C4-2B (cell line): Measurements from ENCODE around the gene RPS8.

ENCODE experiments used
- H3K27ac ChIP-seq: fragments of 450-650 bp; 2 replicates; pipeline ENCODE4 v1.5.1; 2017
- ZFX ChIP-seq: fragments of 450-650 bp; IDR thresholded peaks from 2 replicates; pipeline ENCODE4 v1.6.1; 2017
- TF ChIP-seq, protein P1 (sequence below): fragments of 450-650 bp; conservative IDR thresholded peaks from 2 replicates; pipeline ENCODE4 v1.5.1; 2017; ENCODE audit warnings: mild to moderate bottlenecking

RPS8 gene

DNA sequence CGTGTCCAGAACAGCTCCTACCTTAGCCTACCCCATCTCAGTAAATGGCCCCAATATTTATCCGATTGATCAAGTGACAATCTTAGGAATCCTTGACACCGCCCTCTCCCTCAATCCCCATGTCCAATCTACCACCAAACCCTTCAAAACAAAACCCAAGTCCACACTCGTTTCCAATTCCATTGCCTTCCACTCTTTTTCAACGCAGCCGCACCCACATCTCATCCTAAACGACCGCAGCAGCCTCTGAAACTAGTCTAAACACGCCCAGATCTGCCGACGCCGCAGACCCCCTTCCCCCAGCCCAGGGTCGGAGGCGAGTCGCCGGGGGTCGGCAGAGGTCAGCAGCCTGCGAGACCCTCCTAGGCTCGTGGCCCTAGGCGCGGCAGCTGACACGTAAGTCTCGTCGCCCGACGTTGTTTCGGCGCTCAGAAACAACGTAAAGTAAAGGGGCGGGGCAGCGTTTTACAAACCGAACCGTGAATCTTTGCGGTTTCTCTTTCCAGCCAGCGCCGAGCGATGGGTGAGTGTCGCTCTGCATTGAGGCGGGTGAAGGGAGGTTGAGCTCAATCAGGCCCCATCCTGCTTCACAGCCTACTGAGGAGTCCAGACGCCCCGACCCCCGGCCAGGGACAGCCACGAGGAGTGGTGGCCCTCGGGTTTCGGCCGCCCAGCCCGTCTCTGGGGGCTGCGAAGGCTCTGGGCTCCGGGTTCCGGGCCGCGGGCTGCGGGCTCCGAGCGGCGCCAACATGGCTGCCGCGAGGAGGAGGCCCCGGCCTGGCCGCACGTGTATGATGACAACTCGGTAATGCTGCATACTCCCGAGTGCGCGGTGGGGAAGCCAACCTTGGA is at the start of gene RPS8:
Gene RPS8, plus strand, starts transcription at position 463 of the 852 bp plus-strand sequence. Its CDS starts 57 bp downstream, at position 520.
- peak; percentile 90; the same call in 1 of the 2 replicates for TF ChIP-seq ZFX
- TF ChIP-seq, protein P1, sequence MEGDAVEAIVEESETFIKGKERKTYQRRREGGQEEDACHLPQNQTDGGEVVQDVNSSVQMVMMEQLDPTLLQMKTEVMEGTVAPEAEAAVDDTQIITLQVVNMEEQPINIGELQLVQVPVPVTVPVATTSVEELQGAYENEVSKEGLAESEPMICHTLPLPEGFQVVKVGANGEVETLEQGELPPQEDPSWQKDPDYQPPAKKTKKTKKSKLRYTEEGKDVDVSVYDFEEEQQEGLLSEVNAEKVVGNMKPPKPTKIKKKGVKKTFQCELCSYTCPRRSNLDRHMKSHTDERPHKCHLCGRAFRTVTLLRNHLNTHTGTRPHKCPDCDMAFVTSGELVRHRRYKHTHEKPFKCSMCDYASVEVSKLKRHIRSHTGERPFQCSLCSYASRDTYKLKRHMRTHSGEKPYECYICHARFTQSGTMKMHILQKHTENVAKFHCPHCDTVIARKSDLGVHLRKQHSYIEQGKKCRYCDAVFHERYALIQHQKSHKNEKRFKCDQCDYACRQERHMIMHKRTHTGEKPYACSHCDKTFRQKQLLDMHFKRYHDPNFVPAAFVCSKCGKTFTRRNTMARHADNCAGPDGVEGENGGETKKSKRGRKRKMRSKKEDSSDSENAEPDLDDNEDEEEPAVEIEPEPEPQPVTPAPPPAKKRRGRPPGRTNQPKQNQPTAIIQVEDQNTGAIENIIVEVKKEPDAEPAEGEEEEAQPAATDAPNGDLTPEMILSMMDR = no peak
- H3K27ac ChIP-seq = peak within 1 kb of the TSS; percentile 94

DNA sequence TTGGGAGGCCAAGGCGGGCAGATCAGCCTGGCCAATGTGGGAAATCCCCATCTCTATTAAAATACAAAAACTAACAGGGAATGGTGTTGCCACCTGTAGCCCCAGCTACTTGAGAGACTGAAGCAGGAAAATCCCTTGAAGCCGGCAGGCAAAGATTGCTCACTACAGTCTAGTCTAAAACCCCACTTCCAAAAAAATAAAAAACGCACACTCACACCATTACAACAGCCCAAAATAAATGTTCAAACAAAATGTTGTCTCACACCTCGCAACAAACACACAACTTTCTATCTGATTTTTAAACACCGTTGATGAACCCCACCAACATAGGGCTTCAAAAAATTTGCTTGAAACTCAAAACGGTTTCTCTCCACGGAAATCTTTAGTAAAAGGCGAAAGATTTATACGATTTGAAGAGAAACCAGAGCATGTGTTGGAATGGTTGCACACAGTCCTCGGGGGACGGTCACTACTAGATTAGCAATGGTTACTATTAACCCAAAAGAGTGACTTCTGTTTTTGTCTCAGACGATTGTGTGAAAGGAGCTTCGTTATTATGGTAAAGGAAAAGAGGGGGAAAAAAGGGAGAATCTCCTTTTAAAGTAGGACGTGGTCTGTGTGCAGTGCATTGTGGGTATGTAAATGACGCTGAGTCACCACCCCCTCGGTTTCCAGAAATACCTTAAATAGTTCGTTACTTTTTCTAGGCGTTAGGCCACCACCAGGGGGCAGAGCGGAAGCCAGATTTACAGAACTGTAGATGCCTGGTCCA is 44.4 kb upstream of the RPS8 start, which contains the start of gene RNU5D-1:
Gene RNU5D-1, minus strand, starts transcription at position 430 of the 772 bp plus-strand sequence.
- TF ChIP-seq, protein P1 = peak; percentile 97
- no peak for TF ChIP-seq ZFX
- H3K27ac ChIP-seq = peak within 1 kb of the TSS; percentile 64

DNA sequence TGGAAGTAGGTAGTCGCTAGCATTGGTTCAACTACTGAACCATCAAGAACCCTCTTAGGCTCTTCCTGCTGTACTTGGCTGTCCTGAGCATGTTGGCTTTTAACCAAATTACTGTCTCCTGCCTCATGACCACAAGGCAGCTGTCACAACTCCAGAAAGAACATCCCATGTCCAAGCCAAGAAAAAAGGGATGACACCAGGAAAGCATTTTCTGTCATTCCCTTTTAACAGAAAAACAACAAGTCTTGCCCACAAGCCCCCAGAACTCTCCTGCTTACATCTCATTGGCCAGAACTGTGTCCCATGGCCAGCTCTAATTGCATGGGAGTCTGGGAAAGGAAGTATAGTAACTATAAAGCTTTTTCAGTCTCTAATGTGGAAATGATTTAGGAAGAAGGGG is 42.0 kb upstream of the RPS8 start:
- no peak overlapping the region for H3K27ac ChIP-seq
- TF ChIP-seq, protein P1 = no peak
- TF ChIP-seq ZFX = no peak

DNA sequence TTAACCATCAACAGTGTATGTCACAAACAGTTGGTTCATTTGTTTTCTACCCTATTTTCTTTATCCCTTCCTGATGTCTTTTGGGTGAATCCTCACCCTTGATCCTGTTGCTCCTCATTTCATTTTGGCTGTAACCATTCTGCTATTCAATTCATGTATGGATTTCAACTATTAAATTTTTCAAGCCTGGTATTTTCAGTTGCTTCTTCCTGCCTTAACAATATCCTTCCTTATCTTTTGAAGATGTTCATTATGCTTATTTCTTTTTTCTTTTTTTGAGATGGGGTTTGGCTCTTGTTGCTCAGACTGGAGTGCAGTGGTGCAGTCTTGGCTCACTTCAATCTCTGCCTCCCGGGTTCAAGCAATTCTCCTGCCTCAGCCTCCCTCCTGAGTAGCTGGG is 41.6 kb upstream of the RPS8 start:
- H3K27ac ChIP-seq = no peak overlapping the region
- TF ChIP-seq ZFX = no peak
- TF ChIP-seq, protein P1 = no peak

DNA sequence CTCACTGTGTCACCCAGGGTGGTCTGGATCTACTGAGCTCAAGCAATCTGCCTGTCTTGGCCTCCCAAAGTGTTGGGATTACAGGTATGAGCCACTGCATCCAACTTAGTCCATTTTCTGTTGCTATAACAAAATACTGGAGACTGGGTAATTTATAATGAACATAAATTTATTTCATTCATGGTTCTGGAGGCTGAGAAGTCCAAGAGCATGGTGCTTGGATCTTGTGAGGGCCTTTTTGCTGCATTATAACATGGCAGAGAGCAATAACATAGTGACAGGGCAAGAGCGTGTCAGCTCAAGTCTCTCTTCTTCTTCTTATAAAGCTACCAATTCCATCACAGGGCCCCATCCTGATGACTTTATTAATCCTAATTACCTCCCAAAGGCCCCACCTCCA is 39.3 kb upstream of the RPS8 start:
- TF ChIP-seq ZFX = no peak
- TF ChIP-seq, protein P1 = no peak
- no peak overlapping the region for H3K27ac ChIP-seq

DNA sequence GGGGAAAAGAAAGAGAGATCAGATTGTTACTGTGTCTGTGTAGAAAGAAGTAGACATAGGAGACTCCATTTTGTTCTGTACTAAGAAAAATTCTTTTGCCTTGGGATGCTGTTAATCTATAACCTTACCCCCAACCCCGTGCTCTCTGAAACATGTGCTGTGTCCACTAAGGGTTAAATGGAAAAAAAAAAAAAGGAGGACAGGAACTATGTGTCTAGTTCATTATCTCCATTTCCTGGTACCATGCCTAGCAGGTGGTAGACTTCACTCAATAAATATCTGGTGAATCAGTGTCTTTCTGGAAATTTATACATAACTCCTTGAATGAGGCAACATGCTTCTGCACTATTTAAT is 36.4 kb upstream of the RPS8 start:
- H3K27ac ChIP-seq = peak overlapping the region; percentile 93

DNA sequence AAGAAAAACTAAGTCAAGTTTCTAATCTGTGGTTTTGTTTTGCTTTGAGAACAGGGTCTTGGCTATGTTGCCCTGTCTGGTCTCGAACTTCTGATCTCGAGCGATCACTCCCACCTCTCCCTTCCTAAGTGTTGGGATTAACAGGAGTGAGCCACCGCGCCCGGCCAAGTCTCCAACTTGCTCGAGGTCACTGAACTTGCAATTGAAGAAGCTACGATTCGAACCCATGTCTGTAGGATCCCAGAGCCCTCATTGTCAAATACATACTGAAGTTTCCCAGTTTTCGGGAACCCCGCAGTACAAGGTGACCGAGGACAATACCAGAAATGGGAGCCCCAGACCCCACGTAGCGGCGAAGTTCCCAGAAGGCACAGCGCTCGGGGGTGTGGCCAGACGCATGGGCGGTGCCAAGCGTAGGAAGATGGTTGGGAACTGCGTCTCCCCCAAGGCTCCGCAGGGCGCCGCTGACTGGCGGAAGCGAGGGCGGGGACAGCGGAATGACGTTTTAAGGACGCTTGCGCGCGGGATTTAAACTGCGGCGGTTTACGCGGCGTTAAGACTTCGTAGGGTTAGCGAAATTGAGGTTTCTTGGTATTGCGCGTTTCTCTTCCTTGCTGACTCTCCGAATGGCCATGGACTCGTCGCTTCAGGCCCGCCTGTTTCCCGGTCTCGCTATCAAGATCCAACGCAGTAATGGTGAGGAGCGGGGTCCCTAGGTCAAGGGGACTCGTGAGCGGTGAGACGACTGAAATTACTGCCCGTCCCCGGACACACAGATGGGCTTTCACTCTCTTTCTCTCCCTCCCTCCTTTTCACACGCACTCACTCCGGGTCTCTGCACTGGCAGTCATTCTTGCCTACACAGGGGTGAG is 35.8 kb upstream of the RPS8 start, which contains the start of gene KIF2C:
Gene KIF2C, plus strand, starts transcription at position 531 of the 872 bp plus-strand sequence. Its CDS starts 96 bp downstream, at position 627.
- no peak for TF ChIP-seq ZFX
- TF ChIP-seq, protein P1 = no peak
- peak within 1 kb of the TSS; percentile 93 for H3K27ac ChIP-seq
